AG04450 (cell line): Measurements from ENCODE around the gene FSTL4. TPM values are rescaled to one million over a fixed set of nuclear protein-coding genes. Genes with fewer than 3 reads are reported as not detected.

Source experiments
- CTCF ChIA-PET: fragments of 300-600, 350-600 bp; formaldehyde crosslinking; extraction: SDS; loops from one replicate; lab custom pipeline; 2022; ENCODE audit warnings: antibody characterized with exemption, inconsistent platforms; lab: Charles Lee
- POLR2A ChIA-PET: fragments of 350-600 bp; formaldehyde crosslinking; extraction: SDS; loops from one replicate; lab custom pipeline; 2021; ENCODE audit warnings: antibody characterized with exemption, inconsistent platforms; lab: Yijun Ruan, JAX
- DNase-seq: peaks from one replicate; pipeline ENCODE4 v3.0.0-alpha.2; 2011; ENCODE audit warnings: low read depth, low spot score
- H3K27ac ChIP-seq: one replicate; pipeline ENCODE4 v1.5.1; 2012; ENCODE audit warnings: low read depth, low read length, control low read depth
- H3K27me3 ChIP-seq: one replicate; pipeline ENCODE4 v1.6.0; 2012; ENCODE audit warnings: low read length; ENCODE audit not compliant: control insufficient read depth, insufficient read depth
- H3K4me3 ChIP-seq: 2 replicates; pipeline ENCODE4 v1.5.1; 2011; ENCODE audit warnings: mild to moderate bottlenecking, low read depth, low read length, control low read depth
- H3K9me3 ChIP-seq: 2 replicates; pipeline ENCODE4 v1.5.1; 2012; ENCODE audit warnings: low read length; ENCODE audit not compliant: control insufficient read depth, insufficient read depth
- CTCF ChIP-seq: IDR thresholded peaks from 2 replicates; pipeline ENCODE4 v1.5.1; 2011; ENCODE audit warnings: low read depth, low read length, control low read depth, inconsistent platforms
- polyA plus RNA-seq: library from polyadenylated mRNA; depleted of rRNA; stranded (reverse); fragments of >200 nt; gene quantifications from 2 replicates; pipeline ENCODE4 v1.2.3, GENCODE V29; 2011

The FSTL4 gene
- polyA plus RNA-seq, 1 experiment, result 0.11 TPM

- no peak overlapping the region for H3K4me3 ChIP-seq
- TF ChIP-seq CTCF, result no peak
- CTCF ChIA-PET, result interaction anchor here (1.3 kb wide), 1 partner anchor 12 kb away, joined by 3 read pairs; no protein-coding TSS in a partner anchor
- peaks cover 8% of the 10 kb centered on the region for H3K27me3 ChIP-seq
- POLR2A ChIA-PET, result no interaction called here
- no peaks in the 10 kb centered on the region for H3K9me3 ChIP-seq
- no peak overlapping the region for H3K27ac ChIP-seq
- DNase-seq, result no peak
Measured at GRCh38 chr5:133412661-133413060, 199.7 kb downstream of the FSTL4 start.

GRCh38 chr5:133410335-133410828 lies 202.0 kb downstream of the FSTL4 start:
- ChIA-PET POLR2A (no interaction called here), CTCF (interaction anchor here (1.9 kb wide), 1 partner anchor 11 kb away, joined by 5 read pairs; no protein-coding TSS in a partner anchor)
- DNase-seq, result no peak
- Histone ChIP-seq H3K9me3 (no peaks in the 10 kb centered on the region), H3K27ac (no peak overlapping the region), H3K27me3 (peaks cover 8% of the 10 kb centered on the region), H3K4me3 (no peak overlapping the region)
- no peak for TF ChIP-seq CTCF

GRCh38 chr5:133409210-133409674 lies 203.1 kb downstream of the FSTL4 start:
- Histone ChIP-seq H3K9me3 (no peaks in the 10 kb centered on the region), H3K27ac (no peak overlapping the region), H3K27me3 (peaks cover 8% of the 10 kb centered on the region), H3K4me3 (no peak overlapping the region)
- TF ChIP-seq CTCF, result no peak
- DNase-seq, result no peak
- ChIA-PET POLR2A (no interaction called here), CTCF (interaction anchor here (1.9 kb wide), 1 partner anchor 12 kb away, joined by 5 read pairs; no protein-coding TSS in a partner anchor)

- no peak for TF ChIP-seq CTCF
- no peaks in the 10 kb centered on the region for H3K9me3 ChIP-seq
- peaks cover 8% of the 10 kb centered on the region for H3K27me3 ChIP-seq
- H3K4me3 ChIP-seq, result no peak overlapping the region
- H3K27ac ChIP-seq, result no peak overlapping the region
- no peak for DNase-seq
- ChIA-PET CTCF (no interaction called here), POLR2A (no interaction called here)
Measured at GRCh38 chr5:133408322-133408721, 204.0 kb downstream of the FSTL4 start.

GRCh38 chr5:133406977-133407632 lies 205.2 kb downstream of the FSTL4 start:
- no peak for TF ChIP-seq CTCF
- ChIA-PET POLR2A (no interaction called here), CTCF (no interaction called here)
- Histone ChIP-seq H3K9me3 (no peaks in the 10 kb centered on the region), H3K27me3 (peaks cover 8% of the 10 kb centered on the region), H3K27ac (no peak overlapping the region), H3K4me3 (no peak overlapping the region)
- no peak for DNase-seq
